HG03342 (cell line): ENCODE measurements around the gene DCP1B.

Experiments used
- ATAC-seq: cut with Tn5 transposase; IDR thresholded peaks from one replicate; pipeline ENCODE4 v1.9.1; 2021; ENCODE audit warnings: mild to moderate bottlenecking, moderate library complexity; ENCODE audit not compliant: unreplicated experiment

Gene DCP1B

DNA sequence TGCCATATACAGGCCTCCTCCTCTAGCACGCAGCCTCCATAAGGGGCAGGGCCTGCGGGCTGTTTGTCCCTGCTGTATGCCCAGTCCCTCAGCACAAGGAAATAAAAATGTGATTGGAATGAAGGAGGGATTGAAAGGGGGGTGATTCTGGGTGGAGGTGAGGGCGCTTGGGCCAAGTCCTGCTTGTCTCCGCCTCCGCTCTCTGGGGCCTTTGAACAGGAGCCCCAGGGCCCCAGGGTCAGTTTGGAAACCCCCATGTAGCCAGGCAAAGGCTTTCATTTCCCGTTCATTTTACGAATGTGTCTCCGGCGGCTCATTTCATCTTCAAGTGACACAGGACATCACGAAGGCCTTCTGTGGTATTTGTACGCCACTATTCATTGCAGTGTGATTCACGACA lies 81.3 kb downstream of the DCP1B start:
- no peak for ATAC-seq

DNA sequence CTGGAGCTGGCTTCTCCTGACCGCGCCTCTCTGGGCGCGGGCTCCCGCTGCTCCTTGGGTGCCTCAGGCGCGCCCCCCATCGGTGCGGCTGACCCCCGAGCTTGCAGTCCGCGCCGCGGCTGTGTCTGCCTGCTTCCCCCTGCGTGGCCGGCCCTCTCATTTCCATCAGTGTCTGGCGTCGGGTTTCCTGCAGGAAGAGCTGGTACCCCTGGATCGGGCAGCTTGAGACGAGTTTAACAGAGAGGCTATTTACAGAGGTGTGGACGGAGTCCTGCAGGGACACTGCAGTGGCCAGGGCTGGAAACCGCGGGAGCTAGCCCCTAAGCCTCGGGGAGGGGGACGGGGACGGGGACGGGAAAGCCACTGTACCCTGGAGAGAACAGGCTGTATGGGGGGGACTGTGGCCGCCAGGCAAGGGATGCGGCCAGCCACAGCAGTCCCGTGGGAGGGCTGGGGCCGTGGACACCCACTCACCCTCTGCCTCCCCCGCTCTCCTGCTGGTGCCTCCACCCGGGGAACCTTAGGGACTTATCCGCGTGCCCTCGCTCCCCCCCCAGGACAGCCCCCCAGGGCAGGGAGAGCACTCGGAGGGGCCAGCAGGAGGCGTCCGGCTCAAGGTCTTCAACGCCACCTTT lies 82.1 kb downstream of the DCP1B start:
- ATAC-seq, result no peak

DNA sequence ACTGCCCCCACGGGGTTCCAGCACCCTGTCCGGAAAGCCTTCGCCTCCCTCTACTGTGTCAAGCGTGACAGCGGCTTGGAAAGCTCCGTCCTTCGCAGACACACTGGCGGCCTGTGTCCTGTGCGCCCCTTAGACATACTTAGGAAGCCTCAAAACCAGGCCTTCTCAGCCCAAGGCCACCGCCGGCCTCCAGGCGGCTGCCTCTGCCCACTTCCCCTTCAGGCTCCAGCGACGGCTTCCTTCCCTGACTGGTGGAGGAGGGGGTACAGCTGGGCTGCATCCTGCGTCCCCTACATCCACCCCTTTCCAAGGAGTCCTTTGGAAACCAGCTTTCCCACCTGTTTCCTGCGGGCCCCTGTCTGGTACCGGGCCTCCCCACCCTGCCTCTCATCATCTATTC lies 83.3 kb downstream of the DCP1B start:
- ATAC-seq, result no peak

DNA sequence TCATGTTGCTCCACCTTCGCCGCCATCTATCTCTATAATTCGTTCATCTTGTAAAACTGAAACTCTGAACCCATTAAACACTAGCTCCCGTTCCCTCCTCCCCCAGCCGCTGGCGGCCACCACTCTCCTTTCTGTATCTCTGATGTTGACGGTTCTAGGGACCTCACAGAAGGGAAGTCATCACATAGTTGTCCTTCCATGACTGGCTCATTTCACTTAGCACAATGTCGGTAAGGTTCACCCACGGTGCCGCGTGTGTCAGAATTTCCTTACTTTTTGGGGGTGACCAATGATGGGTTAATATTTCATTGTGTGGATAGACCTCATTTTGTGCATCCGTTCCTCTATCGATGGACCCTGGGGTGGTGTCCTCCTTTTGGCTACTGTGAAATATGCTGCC lies 83.8 kb downstream of the DCP1B start:
- ATAC-seq, result no peak

DNA sequence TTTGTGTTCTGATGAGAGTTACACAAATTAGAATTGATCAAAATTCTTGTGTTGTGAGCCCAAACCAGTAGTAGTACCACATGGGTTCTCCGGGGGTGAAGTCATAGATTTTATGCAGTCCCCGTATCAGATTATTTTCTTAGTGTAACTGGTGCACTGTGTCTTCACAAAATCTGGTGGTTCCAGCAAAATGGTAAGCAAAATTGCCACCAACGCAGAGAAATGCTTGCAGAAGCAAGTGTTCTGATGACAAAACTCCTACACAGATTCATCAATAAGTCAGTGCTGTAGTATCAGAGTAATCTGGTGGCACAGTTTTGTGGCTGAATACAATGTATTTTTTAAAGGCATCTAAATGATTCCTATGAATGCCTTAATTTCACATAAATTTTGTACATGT lies 84.5 kb downstream of the DCP1B start:
- ATAC-seq, result no peak

DNA sequence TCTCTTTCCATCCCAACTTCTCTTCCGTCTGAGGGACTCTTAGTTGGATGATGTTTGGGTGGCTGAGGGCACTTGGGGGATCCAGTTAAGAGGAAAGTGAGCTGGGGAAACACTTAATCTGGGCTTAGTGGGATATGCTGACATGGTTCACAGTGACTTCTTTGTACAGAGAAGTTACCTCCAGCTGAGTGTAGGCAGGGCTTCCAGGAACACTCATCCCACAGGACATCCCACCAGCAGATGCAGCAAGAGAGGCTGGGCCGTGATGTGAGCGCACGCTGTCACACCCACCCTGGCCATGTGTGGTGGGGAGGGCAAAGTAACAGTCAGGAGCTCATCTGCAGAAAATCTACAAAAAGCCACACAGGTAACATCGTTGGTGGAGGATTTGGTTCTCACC lies 85.0 kb downstream of the DCP1B start:
- no peak for ATAC-seq

DNA sequence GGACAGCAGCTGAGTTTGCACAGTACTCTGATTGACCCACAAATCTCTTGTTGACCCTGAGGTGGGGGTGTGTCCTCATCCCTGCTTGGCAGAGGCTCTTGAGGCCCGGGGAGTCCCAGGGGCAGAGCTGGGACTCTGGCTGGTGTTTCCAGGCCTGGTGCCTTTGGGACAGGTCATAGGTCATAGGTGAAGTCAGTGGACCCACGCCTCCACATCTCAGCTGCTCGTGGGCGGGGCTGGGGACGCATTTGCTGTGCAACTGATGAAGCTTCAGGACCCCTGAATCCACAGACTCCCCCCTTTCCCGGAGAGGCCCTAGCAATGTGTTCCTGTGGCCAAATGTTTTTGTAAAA lies 85.4 kb downstream of the DCP1B start:
- no peak for ATAC-seq

DNA sequence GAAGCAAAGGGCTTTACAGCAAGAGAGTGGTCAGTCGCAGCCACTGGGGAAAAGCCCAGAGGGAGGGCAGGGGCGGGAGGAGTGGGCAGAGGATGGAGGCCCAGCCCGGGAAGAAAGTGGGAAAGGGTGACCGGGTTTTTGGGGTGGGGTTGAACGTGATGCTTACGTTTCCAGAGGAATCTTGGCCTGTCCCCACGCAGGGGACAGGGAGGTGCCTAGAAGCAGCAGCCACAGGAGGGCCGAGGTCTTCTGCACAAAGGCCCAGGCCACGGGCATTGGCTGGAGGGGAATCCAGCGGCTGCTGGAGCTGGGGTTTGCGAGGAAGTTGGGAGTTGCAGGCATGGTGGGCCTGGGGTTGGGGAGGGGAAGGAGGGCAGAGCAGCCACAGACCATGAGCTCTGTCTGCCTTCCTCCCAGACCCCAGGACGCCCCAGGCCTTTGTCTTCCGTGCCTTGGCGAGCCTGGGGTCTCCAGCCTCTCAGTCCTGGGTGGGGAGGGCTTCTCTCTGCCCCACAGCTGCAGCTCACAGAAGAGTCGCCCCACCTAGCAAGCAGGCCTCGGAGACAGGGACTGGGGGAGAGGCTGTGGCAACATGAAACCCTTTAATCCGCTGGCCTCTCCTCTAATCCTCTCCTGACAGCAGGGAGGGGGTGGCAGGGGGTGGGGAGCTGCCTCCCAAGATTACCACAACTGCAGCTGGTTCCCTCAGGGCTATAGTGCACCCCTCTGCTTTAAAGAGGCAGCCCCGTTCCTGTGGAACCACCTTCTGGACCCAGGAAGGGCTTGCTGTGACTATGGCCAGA lies 86.0 kb downstream of the DCP1B start, which contains the start of gene CACNA2D4:
Gene CACNA2D4, minus strand, starts transcription at position 572 of the 803 bp plus-strand sequence. Its CDS starts 179 bp downstream, at position 393.
- ATAC-seq, result no peak

DNA sequence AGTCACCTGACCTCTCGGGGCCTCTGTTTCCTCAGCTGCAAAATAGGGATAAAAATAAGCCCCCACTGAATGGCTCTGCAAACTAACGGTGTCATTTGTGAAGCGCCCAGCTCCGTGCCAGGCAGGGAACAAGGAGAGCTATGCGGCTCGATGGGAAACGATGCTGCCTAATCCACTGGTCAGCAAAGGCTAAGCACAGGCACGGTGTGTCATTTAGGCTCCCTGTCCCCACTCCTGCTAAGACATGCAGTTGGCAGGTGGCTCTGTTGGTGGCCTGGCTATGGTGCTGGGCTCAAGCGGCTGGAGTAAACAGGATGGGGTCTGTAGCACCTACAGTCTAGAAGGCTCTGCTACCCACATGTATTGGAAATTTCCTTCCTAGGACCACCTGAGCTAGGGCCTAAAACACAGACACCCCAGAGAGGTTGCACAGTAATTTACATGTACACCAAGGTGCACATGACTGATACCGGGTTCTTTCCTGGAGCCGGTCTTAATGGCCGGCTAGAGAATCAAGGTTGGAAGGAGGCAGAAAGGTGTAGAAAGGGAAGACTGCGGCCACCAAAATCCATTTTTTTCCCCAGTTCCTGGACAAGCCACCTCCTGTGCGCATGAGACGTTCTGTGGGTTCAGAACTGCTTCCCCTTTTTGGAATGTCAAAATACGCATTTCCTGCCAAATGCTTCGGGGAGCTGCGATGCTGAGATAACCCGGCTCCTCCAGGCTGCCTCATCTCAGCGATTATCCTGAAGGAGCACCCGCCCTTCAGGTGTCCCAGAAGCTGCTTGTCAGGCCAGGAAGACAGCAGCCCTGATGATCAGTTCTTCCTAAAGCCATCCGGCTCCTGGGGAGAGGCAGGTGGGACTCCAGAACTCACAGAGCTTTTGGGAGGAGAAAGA lies 86.8 kb downstream of the DCP1B start:
- no peak for ATAC-seq

DNA sequence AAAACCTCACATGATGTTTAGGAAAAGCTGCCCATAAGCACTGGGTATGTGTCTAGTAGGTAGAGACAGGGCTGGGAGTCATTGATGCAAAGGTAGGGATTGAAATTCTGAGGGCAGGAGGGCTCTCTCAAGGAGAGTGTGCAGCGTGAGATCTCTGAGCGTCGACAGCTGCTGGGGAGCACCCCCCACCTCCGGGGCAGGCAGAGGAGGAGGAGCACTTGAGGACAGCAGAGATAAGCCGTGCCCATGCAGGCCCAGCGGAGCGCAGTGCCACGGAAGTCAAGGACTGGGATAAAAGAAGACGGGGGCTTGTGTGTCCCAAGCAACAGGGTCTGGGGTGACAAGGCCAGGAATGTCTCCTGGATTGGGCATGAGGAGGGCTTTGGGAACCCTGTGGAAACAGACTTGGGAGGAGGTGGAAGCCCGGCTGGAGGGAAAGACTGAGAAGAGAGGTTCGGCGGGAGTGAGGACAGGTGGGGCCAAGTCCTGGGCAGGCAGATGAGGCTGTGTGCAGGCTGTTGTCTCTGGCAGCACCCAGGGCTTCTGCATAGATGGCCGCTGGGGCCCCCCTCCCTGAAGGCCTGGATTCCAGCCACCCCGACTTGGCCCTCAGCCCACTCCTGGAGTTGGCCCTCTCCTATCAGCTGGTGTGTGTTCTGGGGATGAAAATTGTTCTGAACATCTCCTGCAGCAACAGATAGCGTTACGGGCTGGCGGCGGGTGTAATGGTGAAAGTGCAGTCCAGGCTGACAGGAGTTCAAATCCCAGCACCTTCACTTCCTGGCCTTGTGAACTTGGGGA lies 87.7 kb downstream of the DCP1B start:
- no peak for ATAC-seq

DNA sequence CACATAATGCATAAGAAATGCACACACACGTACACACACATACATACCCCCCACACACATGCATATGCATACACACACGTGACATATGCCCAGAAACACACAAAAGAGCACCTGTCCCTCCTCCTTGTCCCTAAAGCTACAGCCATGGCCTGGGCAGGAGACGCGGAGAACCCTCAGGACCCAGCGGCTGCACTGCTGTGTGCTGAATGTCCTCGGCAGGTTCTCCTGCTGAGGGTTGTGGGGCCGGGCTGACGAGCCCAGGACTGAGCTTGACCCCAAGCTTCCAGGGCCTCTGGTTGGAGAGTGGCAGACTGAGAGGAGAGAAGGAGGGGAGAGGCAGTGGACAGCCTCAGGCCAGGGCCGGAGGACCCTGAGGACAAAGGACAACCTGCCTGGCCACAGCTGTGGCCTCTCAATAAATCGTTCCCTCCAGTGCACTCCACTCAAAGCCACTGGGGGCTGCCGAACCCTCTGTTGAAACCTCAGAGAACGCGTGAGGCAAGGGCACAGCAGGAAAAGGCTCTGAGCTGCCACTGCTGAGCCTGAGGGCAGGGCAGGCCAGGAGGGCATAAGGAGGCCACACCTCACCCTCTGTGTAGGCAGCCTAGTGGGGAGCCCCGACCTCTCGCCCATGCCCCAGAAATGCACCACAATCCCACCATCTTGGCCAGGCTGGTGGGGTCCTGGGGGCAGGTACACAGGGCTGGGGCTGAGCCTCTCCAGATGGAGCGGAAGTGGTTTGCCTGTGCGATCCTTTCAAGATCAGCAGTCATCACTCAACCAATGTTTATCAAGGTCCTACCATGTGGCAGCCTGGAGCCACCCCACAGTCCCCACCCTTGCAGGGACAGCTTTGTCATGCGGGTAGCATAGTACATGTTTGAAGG lies 88.9 kb downstream of the DCP1B start:
- ATAC-seq, result no peak

DNA sequence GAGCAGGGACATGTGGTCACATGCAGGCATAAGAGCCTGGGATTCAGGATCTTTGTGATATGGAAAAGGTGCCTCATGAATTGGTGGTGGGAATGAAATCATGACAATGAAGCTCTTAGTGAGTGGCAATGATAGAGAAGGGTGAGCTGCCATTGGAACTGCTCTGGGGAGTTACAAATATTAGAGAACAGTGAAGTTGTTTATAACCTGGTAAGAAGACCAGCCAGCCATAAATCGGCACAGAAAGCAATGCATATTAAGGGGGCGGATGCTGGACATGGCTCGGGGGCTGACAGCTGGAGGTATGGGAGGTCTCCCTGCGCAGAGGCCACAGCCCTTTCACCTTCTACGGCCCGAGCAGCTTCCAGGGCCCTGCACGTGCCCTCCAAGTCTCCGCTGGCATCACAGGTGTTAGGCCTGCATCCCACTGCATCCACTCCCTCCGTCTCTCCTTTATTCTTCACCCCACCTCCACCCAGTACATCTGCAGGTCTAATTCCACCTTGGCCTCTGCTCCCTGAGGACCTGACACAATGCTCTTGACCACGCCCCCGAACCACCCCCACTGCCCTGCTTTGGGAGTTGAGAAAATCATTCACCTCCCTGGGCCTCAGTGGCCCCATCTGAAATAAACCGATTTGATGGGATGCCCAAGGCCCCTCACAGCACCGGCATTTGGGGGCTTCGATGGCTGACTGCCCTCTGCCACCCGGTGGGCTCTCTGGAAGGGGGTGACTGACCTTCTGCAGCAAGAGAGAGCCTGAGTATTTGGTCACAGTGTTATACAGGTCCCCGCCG lies 89.9 kb downstream of the DCP1B start:
- no peak for ATAC-seq

DNA sequence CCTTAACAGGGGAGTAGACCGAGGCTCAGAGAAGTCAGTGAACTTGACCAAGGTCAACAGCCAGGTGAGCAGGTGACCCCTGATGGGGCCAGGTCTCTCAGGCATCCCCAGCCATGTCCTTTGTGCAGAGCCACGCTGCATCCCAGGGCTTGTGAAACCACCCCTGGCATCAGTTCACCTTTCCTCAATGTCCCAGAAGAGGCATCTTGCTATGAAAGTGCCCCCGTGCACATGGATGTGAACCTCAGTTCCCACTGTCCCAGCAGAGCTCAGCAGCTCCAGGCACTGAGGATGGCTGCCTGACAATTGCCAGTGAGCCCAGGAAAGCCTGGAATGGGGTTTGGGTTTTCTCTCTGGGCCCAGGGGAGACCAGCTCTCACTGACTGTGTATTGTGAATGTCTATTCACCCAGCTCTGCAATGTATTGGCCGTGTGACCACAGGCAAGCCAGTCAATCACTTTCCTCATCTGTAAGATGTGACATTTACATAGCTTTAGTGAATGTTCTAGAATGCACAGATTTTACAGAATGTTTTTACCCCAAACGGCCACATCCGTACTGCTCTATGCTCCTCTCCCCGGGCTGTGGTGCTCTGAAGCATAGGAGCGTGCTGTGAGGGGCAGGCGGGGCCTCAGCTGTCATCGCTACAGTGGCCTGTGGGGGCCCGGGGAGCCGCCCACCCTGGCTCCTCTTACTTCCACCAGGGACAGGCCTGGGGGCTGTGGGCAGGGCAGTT lies 90.7 kb downstream of the DCP1B start:
- ATAC-seq, result no peak

DNA sequence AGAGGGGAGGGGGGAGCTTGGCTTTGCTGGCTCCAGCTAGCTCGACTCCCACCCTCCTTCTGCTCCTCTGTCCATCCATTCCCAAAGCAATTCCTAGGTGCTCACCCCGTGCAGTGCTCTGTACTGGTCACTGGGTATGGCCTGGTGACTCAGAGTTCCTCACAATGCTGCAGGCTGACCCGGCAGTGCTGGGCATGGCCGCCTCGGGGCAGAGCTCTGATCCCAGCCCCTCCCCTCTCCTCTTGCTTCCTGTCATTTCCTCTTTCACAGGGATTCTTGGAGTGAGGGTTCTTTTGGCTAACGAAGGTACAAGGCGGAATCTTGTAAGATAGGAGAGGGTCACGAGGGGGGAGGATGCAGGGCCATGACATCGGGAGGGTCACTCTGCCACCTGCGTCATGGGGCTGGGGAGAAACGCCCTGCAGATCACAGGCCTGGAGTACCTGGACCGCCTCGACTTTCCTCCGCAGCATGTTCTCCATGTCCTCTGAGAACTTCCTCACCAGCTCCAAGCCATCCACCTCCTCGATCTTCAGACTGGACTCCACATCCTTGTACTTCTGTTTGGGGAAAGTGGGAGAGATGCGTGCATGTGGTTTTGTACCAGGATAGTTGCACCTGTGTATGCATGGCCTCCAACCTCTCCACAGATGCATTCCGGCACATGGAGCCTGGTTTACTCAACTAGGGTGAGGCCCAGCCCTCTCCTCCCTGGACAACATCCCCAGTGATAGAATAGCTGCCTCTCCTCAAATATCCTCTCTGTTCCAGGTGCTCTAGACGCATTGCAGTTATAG lies 91.5 kb downstream of the DCP1B start:
- no peak for ATAC-seq

DNA sequence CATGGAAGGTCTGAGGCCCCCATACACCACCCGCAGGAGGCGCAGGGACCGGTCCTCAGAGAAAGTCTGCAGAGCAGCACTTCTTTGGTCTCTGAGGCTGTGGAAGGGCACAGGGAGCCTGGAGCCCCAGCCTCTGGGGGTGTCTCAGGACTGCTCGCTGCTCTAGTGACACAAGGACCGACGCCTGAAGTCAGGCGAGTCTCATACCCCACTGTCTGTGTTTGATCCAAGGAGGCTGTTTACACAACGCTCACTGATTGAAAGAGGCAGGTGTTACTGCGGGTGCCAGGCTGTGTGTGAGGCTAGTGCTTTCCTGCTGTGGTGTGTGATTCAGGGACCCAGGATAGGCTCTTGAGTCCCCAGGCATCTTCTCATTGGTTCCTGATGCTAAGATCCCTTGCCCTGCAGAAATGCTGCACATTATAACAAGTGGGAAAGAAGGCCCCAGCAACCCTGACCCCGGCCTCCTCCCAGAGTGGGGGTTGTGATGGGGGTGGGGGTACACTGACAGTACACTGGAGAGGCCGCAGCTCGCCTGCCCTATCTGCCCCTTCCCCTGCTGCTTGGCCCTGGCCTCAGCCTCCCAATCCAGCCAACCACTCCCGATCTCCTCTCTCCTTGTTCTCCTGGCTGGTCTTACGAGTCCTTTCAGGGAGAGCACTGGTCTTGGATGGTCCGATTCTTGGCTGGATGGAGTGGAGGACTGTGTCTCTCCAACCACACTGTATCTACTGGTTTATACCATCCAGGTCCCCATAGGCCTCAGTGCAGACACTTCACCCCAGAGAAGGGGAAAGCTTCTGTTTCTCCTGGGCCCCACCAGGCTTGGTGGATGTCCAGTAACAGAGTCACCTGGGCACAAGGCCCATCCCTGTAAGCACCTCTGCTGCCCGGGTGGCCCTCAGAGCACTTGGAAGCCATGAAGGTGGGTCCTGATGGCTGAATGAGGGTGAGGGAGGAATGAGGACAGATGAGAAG lies 92.4 kb downstream of the DCP1B start:
- no peak for ATAC-seq

DNA sequence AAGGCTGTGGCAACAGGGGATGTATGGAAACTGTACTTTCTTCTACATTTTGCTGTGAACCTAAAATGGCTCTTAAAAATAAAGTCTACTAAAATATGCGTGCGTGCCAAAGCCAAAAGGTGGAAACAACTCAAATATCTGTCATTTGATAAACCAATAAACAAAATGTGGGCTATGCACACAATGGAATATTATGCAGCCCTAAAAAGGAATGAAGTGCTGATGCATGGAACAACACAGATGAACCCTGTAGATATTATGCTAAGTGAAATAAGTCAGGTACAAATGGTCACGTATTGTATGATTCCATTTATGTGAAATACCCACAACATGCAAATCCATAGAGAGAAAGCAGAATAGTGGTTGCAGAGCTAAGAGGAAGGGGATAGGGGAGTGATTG lies 93.8 kb downstream of the DCP1B start:
- no peak for ATAC-seq
